ENCODE results near the gene ERCC6. TPM values are rescaled to one million over a fixed set of nuclear protein-coding genes. Genes with fewer than 3 reads are reported as not detected.

Gene ERCC6
- total and polyA plus RNA-seq, 10 of the 15 experiments (the other 5 are each of a cell fraction or from before 2014, with no cell fraction given) = 4.3 to 15.6 (median 7.8) TPM

- TF ChIP-seq CHD2 (IDR thresholded peaks at IDR 0.05; ENCODE audit: borderline replicate concordance, low read depth, low read length) = no peak
- no peak for TF ChIP-seq E2F8 (IDR thresholded peaks at IDR 0.05; ENCODE audit: low read depth, partially characterized antibody)
- no peak for TF ChIP-seq NKRF (conservative IDR thresholded peaks at IDR 0.05)
- TF ChIP-seq ZSCAN29 (IDR thresholded peaks at IDR 0.05) = no peak
- TF ChIP-seq ZNF622 (IDR thresholded peaks at IDR 0.05) = no peak
- no peak for TF ChIP-seq PML (IDR thresholded peaks at IDR 0.05; ENCODE audit: low read length)
- TF ChIP-seq CEBPB (IDR thresholded peaks at IDR 0.05; ENCODE audit: borderline replicate concordance in 1 of 2, low read depth in 2 of 2, low read length in 2 of 2) = no peak
- TF ChIP-seq, protein P1, sequence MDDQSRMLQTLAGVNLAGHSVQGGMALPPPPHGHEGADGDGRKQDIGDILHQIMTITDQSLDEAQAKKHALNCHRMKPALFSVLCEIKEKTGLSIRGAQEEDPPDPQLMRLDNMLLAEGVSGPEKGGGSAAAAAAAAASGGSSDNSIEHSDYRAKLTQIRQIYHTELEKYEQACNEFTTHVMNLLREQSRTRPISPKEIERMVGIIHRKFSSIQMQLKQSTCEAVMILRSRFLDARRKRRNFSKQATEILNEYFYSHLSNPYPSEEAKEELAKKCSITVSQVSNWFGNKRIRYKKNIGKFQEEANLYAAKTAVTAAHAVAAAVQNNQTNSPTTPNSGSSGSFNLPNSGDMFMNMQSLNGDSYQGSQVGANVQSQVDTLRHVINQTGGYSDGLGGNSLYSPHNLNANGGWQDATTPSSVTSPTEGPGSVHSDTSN (IDR thresholded peaks at IDR 0.05; ENCODE audit: insufficient replicate concordance, low read depth, low read length) = no peak
- TF ChIP-seq NFXL1 (IDR thresholded peaks at IDR 0.05; ENCODE audit: borderline replicate concordance) = no peak
- TF ChIP-seq ZBED1 (IDR thresholded peaks at IDR 0.05; ENCODE audit: borderline replicate concordance) = no peak
- TF ChIP-seq IKZF2 (IDR thresholded peaks at IDR 0.05) = no peak
- no peak for TF ChIP-seq E4F1 (IDR thresholded peaks at IDR 0.05; ENCODE audit: borderline replicate concordance, partially characterized antibody)
These were observed 40.7 kb upstream of the ERCC6 start (continued) for GRCh38 chr10:49579621-49580020.

All from GM12878 (cell line).